Central memory CD8-positive, alpha-beta T cell (primary cell): ENCODE results near the gene LSP1.

Experiments used
- ATAC-seq: fragments of 150-1000 bp; cut with Tn5 transposase; replicated peaks from 2 replicates; pipeline ENCODE4 v1.10.0; 2022; ENCODE audit warnings: mild to moderate bottlenecking, moderate FRiP score, moderate number of reproducible peaks; ENCODE audit not compliant: poor library complexity, severe bottlenecking; ENCODE audit errors: extremely low read depth
- DNase-seq, 2 donors: peaks; one replicate each; pipeline ENCODE4 v3.0.0; 2021; ENCODE audit warnings: low spot score in 2 of 2
- H3K27ac Mint-ChIP-seq: one replicate; pipeline ENCODE4 v1.8.0; 2022; ENCODE audit warnings: low read depth, mild to moderate bottlenecking, moderate library complexity, mixed read lengths
- H3K27me3 Mint-ChIP-seq: one replicate; pipeline ENCODE4 v1.8.0; 2022; ENCODE audit warnings: mixed read lengths
- H3K36me3 Mint-ChIP-seq: one replicate; pipeline ENCODE4 v1.8.0; 2022; ENCODE audit warnings: mild to moderate bottlenecking, moderate library complexity, mixed read lengths; ENCODE audit not compliant: insufficient read depth
- H3K4me1 Mint-ChIP-seq: one replicate; pipeline ENCODE4 v1.8.0; 2022; ENCODE audit warnings: mixed read lengths
- H3K4me3 Mint-ChIP-seq: one replicate; pipeline ENCODE4 v1.8.0; 2022; ENCODE audit warnings: mild to moderate bottlenecking, moderate library complexity, mixed read lengths
- H3K9me3 Mint-ChIP-seq: one replicate; pipeline ENCODE4 v1.8.0; 2022; ENCODE audit warnings: mixed read lengths

LSP1 gene

GRCh38 chr11:1827095-1827813, 25.6 kb upstream of the LSP1 start:
- ATAC-seq (no peak), DNase-seq (no peak)
- Mint-ChIP-seq H3K9me3 (no peaks in the 10 kb centered on the region), H3K27ac (no peak overlapping the region), H3K4me3 (no peak overlapping the region), H3K27me3 (peaks cover 30% of the 10 kb centered on the region), H3K4me1 (peaks cover 5% of the 10 kb centered on the region), H3K36me3 (no peaks in the 10 kb centered on the region)

GRCh38 chr11:1827931-1828330, 25.0 kb upstream of the LSP1 start:
- Mint-ChIP-seq H3K27me3 (peaks cover 31% of the 10 kb centered on the region), H3K4me3 (no peak overlapping the region)
- no peak for ATAC-seq

GRCh38 chr11:1828542-1828941, 24.3 kb upstream of the LSP1 start:
- no peak overlapping the region for H3K27ac Mint-ChIP-seq
- DNase-seq (no peak), ATAC-seq (no peak)
- H3K9me3 Mint-ChIP-seq, result no peaks in the 10 kb centered on the region
- H3K4me3 Mint-ChIP-seq, result no peak overlapping the region
- H3K27me3 Mint-ChIP-seq, result peaks cover 37% of the 10 kb centered on the region
- peaks cover 5% of the 10 kb centered on the region for H3K4me1 Mint-ChIP-seq
- H3K36me3 Mint-ChIP-seq, result no peaks in the 10 kb centered on the region

More at GRCh38 chr11:1827931-1828330, 25.0 kb upstream of the LSP1 start:
- Mint-ChIP-seq H3K27ac (no peak overlapping the region), H3K36me3 (no peaks in the 10 kb centered on the region), H3K4me1 (peaks cover 5% of the 10 kb centered on the region), H3K9me3 (no peaks in the 10 kb centered on the region)
- no peak for DNase-seq

GRCh38 chr11:1829039-1829820, 23.7 kb upstream of the LSP1 start:
- DNase-seq (no peak), ATAC-seq (no peak)
- no peaks in the 10 kb centered on the region for H3K36me3 Mint-ChIP-seq
- H3K27ac Mint-ChIP-seq, result no peak overlapping the region
- H3K4me1 Mint-ChIP-seq, result peaks cover 5% of the 10 kb centered on the region
- no peak overlapping the region for H3K4me3 Mint-ChIP-seq
- no peaks in the 10 kb centered on the region for H3K9me3 Mint-ChIP-seq
- peaks cover 40% of the 10 kb centered on the region for H3K27me3 Mint-ChIP-seq

GRCh38 chr11:1830004-1830321, 22.9 kb upstream of the LSP1 start:
- H3K36me3 Mint-ChIP-seq, result no peaks in the 10 kb centered on the region
- H3K4me1 Mint-ChIP-seq, result peaks cover 5% of the 10 kb centered on the region
- DNase-seq (no peak), ATAC-seq (no peak)
- peaks cover 40% of the 10 kb centered on the region for H3K27me3 Mint-ChIP-seq
- H3K27ac Mint-ChIP-seq, result no peak overlapping the region
- H3K9me3 Mint-ChIP-seq, result no peaks in the 10 kb centered on the region
- H3K4me3 Mint-ChIP-seq, result no peak overlapping the region

- DNase-seq, result no peak
- no peak for ATAC-seq
- no peak overlapping the region for H3K27ac Mint-ChIP-seq
- no peak overlapping the region for H3K4me3 Mint-ChIP-seq
- peaks cover 5% of the 10 kb centered on the region for H3K4me1 Mint-ChIP-seq
- H3K27me3 Mint-ChIP-seq, result peaks cover 40% of the 10 kb centered on the region
- H3K9me3 Mint-ChIP-seq, result no peaks in the 10 kb centered on the region
- H3K36me3 Mint-ChIP-seq, result no peaks in the 10 kb centered on the region
These were observed 22.3 kb upstream of the LSP1 start for GRCh38 chr11:1830322-1831223.

- DNase-seq (no peak), ATAC-seq (no peak)
- H3K36me3 Mint-ChIP-seq, result peaks cover 2% of the 10 kb centered on the region
- H3K27ac Mint-ChIP-seq, result no peak overlapping the region
- no peaks in the 10 kb centered on the region for H3K9me3 Mint-ChIP-seq
- H3K4me3 Mint-ChIP-seq, result no peak overlapping the region
- H3K27me3 Mint-ChIP-seq, result peaks cover 40% of the 10 kb centered on the region
- peaks cover 5% of the 10 kb centered on the region for H3K4me1 Mint-ChIP-seq
These were observed 21.3 kb upstream of the LSP1 start for GRCh38 chr11:1831338-1832210.

GRCh38 chr11:1832211-1832919, 20.5 kb upstream of the LSP1 start:
- peaks cover 2% of the 10 kb centered on the region for H3K36me3 Mint-ChIP-seq

GRCh38 chr11:1832920-1833295, 20.0 kb upstream of the LSP1 start:
- no peak for DNase-seq
- Mint-ChIP-seq H3K9me3 (no peaks in the 10 kb centered on the region), H3K4me3 (no peak overlapping the region), H3K4me1 (peaks cover 5% of the 10 kb centered on the region), H3K27me3 (peaks cover 32% of the 10 kb centered on the region), H3K27ac (no peak overlapping the region), H3K36me3 (peaks cover 2% of the 10 kb centered on the region)
- no peak for ATAC-seq

More at GRCh38 chr11:1832211-1832919, 20.5 kb upstream of the LSP1 start:
- H3K4me3 Mint-ChIP-seq, result no peak overlapping the region
- DNase-seq (peak; percentile 40 to 76), ATAC-seq (no peak)
- no peak overlapping the region for H3K27ac Mint-ChIP-seq
- H3K9me3 Mint-ChIP-seq, result no peaks in the 10 kb centered on the region
- peaks cover 37% of the 10 kb centered on the region for H3K27me3 Mint-ChIP-seq
- peaks cover 5% of the 10 kb centered on the region for H3K4me1 Mint-ChIP-seq

- Mint-ChIP-seq H3K9me3 (no peaks in the 10 kb centered on the region), H3K4me3 (no peak overlapping the region), H3K36me3 (peaks cover 2% of the 10 kb centered on the region), H3K27ac (no peak overlapping the region), H3K27me3 (peaks cover 21% of the 10 kb centered on the region), H3K4me1 (peaks cover 5% of the 10 kb centered on the region)
- DNase-seq (no peak), ATAC-seq (no peak)
These were observed 18.7 kb upstream of the LSP1 start for GRCh38 chr11:1834062-1834610.
